Hindlimb muscle (tissue), 1 donor: ENCODE data around the gene CSNK1G2. TPM values are rescaled to one million over a fixed set of nuclear protein-coding genes. Genes with fewer than 3 reads are reported as not detected.

Experiments used
- DNase-seq: peaks from one replicate; pipeline ENCODE4 v3.0.0-alpha.2; 2013
- polyA plus RNA-seq: library from polyadenylated mRNA; unstranded; fragments of 120-200 nt; gene quantifications from one replicate; pipeline ENCODE4 v1.2.1, GENCODE V29; 2013; ENCODE audit not compliant: insufficient read length

CSNK1G2 gene
- polyA plus RNA-seq, 1 donor = 42.8 TPM

DNA sequence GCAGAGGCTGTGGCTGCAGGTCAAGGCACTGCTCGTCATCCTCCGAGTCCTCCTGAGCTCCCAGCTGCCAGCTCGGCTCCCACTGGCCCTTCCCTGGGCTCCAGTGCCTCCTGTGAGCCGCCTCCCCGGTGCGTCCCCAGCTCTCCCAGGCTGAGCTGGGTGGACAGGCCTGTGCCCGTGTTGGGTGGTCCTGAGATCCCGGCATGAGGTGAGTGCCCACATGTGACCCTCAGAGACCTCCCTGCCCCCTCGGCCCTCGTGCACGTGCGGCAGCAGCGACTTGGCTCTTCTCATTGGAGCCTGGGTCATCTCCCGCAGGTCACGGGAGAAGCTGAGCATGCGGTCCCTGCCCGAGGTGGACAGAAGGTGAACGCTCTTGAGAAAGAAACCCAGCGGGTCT is 20.3 kb upstream of the CSNK1G2 start:
- DNase-seq = no peak

DNA sequence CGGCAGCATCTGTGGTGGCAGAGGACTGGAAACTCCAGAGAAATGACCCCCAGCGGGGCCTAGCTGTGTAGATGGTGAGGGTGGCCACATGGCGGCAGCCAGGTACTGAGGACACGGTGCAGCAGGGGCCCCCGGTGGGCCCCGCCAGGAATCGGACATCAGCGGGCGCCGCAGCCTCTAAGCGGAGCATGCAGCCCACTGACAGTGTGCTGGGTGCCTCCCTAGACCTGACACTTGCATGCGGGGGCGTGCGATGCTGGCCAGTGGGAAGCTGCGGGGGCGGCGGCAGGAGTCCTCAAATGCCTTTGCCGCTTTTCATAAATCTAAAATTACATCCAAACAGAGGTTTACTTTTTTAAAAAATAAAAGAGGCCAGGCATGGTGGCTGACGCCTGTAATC is 19.6 kb upstream of the CSNK1G2 start:
- no peak for DNase-seq

DNA sequence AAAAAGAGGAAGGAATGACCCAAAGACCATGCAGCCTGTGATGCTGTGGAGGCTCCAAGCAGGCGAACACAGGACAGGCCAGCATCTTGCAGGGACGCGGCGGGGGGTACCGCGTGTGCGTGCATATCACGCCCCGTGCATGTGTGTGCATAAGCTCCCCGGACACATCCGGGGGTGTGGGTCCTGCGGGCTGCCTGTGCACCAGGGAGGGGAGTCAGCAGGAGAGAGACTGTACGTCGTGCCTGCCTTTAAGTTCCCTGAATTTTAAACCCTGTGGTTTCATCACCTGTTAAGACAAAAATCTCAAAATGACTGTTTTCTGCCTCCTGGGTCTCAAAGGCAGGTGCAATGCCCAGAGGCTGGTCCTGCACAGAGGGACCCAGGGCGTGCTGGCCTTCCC is 19.1 kb upstream of the CSNK1G2 start:
- DNase-seq = no peak

DNA sequence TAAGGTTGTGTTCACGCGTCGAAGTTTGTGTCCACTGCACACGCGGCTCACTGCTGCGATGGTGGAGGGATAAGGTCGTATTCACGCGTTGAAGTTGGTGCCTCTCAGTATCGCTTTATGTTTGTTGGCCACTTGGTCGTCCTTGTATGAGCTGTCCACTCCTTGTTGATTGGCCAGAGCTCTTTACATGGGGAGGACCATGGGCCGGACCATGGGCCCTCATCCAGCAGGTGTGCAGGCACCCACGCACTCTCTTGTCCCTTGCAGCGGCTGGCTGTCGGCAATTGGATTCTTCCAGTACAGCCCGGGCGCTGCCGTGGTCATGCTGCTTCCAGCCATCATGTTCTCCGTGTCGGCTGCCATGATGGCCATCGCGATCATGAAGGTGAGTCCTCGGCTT is 18.2 kb upstream of the CSNK1G2 start:
- DNase-seq = no peak

DNA sequence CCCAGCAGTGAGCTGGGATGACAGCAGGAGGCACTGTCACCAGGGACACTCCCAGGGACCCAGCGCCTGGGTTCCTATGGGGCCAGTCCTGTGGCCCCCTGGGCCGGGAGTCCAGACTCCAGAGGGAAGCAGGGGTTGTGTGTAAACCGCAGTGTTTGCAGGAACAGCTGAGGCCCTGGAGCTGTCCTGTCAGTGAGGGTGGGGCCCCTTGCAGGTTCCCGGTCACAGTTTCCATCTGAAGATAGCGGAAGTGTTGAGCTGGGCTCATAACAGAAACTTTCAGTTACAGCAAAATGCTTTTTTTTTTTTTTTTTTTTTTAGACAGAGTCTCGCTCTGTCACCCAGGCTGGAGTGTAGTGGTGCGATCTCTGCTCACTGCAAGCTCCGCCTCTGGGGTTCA is 17.7 kb upstream of the CSNK1G2 start:
- DNase-seq = no peak

DNA sequence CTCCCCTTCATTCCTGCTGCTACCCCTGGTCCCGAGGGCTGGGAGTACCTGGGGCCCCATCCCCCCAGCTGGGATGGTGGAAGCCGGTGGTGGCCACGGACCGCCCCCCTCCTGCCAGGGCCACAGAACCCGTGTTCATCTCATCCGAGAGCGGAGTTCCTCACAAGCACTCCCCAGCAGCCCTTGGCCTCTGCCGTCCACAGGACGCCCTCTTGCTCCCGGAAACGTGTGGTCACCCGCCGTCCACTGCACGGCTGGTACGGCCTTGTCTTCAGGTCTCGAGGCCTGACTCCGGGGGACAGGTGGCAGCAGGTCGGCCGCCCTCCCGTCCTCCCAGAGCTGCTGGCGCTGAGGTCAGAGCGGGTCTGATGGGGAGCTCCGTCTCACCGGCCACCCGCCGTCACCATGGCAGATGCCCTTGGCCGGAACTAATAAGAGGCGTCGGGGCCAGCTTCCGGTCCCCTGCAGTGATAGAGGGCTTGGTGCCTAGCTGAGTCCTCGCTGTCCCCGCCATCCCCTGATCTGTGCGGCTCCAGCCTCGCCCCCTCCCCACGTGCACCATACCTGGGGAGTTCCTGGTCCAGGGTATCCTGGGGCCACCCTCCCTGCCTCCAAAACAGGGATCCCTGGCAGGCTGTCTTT is 16.5 kb upstream of the CSNK1G2 start:
- no peak for DNase-seq

DNA sequence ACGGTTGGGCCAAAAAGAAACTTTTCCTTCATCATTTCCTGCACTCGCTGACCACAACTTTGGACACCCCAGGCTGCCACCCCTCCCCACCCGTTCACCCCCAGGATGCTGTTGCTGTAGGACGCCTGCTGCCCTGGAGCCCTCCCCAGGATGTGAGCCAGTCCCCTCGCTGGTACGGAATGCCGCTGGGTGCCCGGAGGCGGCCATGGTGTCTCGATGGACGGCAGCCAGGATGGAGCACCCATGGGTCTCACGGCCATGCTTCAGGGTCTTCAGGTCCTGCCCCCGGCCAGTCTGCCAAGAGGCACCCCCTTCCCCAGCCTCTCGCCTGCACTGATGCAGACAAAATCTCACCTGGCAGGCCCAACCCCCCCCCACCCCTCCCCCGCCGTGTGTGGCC is 15.4 kb upstream of the CSNK1G2 start:
- DNase-seq = no peak

DNA sequence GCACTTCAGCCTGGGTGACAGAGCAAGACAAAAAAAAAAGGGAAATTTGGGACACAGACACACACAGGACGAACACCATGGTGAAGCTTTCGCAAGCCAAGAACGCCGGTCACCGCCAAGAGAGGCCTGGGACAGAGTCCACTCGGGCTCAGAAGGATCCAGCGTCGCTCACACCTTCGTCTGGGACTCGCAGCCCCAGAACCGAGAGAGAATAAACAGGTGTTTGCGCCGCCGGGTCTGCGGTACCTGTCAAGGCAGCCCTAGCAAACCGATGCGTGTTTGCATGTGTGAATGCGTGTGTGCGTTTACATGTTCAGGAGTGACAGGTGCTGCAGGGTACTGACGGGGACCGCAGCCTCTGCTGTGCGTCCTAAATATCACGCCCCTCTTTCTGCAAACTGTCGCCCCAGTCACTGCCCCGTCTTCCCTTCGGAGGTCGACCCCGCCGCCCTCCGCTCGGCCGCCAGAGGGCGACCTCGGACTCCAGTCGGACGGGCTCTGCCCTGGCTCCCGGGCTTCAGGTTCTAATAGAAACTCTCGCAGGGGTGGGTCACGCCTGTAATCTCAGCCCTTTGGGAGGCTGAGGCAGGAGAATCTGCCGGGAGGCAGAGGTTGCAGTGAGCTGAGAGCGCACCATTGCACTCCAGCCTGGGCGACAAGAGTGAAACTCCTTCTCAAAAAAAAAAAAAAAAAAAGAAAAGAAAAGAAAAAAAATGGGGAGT is 11.8 kb upstream of the CSNK1G2 start:
- DNase-seq = peak; percentile 75

DNA sequence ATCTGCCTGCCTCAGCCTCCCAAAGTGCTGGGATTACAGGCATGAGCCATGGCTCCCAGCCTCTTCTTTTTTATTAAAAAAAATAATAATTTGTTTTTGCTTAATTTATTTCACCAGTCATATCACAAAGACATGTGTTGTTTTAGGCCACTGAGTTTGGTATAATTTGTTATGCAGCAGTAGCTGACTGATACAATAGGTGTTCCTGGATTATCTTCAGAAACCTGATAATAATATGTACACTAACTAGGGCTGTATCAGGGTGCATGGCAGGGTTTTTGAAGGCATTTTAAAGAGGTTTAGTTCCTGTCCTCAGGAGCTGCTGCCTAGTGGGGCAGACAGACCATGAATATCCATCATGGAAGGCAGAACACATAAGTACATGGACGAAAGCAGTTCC is 9.5 kb upstream of the CSNK1G2 start:
- no peak for DNase-seq

DNA sequence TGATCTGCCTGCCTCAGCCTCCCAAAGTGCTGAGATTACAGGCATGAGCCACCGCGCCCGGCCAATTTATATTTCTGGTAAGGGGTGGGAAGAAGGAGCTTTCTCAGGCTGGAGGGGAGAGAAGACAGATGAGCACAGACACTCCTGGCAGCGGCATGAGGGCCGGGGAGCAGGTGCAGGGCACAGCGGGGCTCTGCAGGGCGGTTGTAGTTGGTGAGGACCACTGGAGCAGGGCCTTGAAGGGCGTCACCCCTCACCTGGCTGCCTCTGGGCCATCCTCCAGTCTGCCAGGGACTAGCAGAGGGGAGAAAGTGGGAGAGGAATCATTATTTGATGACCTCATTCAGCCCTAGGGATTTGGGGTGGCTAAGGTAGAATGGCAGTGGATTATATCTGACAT is 8.6 kb upstream of the CSNK1G2 start:
- DNase-seq = no peak

DNA sequence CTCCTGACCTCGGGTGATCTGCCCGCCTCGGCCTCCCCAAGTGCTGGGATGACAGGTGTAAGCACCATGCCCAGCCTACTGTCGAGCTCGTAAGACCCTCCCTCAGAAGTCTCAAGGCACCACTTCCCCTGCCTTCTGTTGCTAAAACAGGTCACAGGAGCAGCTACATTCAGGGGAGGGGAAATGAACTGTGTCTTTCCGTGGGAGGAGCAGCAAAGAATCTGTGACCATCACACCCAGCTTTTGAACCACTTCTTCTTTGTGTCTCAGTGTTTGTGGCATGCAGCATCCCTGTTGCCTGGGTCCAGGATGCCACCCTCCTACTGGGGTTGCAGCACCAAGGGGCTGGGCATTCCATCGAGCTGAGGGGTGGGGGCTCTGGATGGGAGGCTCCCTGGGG is 7.7 kb upstream of the CSNK1G2 start:
- no peak for DNase-seq

DNA sequence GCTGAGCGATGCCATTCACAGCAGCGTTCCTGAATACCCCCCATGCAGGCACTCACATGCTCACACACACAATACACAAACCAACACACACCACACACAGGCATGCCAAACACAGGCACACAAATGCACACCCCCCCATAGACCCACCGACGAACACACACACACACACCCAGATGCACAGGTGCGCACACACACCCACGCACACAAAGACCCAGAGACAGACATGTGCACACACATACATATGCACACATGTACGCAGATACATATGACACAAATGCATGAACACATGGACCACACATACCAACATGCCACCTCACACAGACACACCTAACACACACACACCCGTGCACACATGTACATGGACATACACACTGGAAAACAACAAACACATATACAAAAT is 7.0 kb upstream of the CSNK1G2 start:
- no peak for DNase-seq

DNA sequence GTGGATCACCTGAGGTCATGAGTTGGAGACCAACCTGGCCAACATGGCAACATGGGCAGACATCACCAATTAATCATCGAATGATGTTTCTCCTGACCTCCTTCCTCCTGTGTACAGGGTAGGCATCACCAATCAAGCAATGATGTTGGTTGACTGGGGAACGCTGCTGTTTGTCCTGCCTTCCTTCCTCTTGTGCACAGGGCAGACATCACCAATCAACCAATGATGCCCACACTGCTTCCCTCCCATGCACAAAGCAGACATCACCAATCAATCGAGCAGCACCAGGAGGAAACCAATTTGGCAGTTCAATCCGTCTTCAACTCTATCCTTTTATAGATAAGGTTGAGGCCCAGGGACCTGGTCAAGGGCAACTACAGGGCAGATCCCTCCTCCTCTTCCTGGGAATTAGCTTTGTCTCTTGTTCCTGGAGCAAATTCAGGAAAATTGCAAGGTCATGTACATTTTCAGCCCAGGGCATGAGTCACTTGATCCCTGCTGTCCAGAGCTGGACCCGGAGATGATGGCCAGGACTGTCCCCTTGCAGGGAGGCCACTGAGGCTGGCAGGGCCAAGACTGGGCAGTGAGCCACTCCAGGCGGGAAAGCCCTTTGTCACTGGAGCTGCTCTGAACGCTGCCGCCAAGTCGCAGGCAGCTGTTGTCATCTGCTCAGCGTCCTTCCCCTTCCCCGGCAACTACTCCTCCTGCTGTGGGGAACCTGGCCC is 5.3 kb upstream of the CSNK1G2 start:
- DNase-seq = peak; percentile 53

DNA sequence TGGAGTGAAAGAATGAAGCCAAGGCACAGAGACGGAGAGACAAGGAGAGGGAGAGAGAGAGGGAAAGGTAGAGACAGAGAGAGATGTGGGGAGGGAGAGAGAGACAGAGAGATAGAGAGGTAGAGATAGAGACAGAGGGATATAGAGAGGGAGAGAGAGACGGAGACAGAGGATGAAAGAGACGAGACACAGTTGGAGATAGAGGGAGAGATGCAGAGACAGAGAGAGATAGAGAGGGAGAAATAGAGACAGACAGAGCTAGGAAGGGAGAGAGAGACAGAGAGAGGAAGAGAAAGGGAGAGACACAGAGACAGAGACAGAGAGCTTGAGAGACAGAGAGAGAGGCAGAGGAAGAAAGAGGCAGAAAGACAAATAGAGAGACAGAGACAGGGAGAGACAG is 4.5 kb upstream of the CSNK1G2 start:
- DNase-seq = no peak

DNA sequence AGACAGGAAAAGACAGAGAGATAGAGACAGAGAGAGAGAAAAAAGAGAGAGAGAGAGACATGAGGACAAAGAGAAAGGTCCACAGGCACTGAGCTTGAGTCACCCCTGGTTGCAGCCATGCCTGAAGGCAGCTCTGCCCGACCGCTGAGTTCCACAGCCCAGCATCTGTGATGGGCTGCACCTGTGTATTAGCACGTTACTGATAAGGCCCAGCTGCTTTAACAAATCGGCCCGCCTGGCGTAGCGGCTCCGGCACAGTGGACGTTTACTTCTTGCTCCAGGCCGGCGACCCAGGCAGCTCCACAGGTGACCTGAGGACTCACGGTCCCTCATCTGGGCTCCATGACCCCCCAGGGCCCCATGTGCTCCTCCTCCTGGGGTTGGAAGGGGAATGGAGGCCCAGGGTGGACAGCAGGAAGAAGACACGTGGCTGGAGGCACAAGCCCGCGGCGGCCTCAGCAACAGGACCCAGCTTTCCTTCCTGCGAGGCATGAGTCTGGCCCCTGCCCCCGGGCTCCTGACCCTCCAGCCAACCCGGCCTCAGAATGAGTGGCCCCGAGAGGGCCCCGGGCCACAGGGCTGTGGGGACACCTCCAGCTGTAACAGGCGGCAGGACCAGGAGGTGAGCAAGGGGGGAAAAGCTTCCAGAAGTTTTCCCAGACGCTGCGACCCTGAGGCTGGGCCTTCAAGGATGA is 3.9 kb upstream of the CSNK1G2 start:
- no peak for DNase-seq

DNA sequence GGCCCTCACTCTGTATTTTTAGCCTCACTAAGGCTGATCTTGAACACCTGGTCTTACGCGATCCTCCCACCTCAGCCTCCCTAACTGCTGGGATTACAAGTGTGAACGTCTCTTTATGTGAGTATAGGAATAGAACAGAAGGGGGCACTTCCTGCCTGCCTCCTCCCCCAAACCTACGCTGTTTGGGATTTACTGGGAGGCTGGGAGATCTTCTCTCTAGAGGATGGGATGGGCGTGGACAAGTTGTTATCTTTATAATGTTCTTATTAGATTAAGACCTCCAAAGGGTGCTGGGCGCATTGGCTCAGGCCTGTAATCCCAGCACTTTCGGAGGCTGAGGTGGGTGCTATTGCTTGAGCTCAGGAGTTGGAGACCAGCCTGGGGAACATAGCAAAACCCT is 2.9 kb upstream of the CSNK1G2 start:
- DNase-seq = no peak

DNA sequence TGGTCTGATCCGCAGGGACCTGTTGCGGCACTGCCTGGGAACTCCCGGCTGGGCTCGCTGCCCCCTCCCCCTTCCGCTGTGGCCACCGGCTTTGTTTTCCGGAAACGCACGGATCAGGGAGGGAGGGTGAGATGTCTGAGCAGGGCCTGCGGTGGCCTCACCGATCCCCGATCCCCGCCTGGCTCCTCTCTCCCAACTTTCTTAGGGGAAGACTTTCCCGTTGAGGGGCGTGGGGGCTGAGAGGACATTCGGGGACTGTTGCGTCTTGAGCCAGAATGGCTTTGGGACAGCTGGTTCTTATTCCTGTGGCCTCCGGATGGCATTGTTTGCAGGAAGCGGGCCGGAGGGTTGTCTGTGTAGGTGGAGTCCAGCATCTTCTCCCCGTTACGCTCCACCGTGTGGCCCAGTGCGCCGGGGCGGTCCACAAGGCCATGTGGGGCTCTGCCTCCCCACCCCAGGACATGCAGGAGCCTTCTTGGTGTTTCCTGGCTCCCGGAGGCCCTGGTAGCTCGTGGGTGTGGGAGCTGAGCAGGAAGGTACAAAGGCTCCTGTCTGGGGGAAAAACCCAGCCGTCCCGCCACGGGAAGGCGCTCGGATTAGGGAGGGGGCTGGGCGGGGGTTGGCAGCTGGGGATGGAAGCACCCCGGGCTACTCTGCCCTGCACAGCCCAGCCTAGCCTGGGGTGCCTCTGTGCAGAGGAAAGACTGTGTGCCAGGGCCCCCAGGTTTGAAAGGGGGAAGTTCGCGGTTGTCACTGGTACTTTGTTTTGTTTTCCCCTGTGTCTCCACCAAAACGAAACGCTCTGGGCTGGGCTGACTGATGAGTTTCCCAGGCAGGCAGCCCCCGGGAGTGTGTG is 1.3 kb downstream of the CSNK1G2 start:
- peak; percentile 59 for DNase-seq

DNA sequence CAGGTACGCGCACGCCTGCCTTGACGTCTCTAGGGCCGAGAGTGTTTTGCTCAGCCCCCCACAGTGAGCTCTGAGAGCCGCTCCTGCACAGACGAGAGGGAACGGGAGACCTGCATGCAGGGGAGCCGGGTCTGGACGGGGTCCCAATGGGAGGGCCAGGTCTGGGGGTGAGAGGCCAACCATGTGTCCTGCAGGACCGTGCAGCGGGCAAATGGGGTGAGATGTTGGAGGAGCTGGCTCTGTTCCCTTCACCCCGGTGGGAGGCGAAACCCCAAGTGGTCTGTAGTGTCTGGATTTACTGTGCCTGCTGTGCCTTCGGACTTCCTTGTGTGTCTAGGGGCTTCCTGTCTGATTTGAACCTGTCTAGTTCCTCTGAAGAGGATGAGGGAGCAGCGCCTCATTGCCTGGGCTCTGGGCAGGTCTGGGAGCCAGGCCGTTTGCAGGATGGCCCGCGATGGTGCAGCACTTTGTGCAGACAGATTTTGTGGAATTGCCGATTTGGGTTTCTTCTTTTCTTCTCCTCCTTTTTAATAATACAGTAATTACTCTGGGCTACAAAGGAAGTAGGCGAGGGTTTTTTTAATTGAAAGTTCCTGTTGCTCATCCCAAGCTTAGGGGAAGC is 2.1 kb downstream of the CSNK1G2 start:
- no peak for DNase-seq

DNA sequence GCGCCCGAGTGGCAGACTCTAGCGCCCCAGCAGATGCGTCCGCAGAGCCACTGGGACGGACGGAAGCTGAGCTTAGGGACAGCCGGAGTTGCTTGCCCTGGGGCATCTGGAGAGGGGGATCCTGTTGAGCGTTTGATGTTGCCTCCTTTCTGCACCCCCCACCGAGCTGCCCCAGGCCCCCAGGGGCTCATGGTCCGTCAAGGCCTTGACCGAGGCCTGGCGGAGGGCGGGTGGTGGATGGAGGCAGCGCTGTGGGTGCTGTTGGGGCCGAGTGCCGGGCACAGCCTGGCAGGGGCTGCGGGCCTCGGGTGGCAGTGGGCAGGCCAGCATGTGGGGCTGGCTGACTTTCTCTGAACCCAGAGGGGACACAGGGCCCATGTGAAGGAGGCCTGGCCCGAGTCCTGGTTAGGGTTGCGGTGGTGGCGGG is 2.7 kb downstream of the CSNK1G2 start:
- DNase-seq = no peak

DNA sequence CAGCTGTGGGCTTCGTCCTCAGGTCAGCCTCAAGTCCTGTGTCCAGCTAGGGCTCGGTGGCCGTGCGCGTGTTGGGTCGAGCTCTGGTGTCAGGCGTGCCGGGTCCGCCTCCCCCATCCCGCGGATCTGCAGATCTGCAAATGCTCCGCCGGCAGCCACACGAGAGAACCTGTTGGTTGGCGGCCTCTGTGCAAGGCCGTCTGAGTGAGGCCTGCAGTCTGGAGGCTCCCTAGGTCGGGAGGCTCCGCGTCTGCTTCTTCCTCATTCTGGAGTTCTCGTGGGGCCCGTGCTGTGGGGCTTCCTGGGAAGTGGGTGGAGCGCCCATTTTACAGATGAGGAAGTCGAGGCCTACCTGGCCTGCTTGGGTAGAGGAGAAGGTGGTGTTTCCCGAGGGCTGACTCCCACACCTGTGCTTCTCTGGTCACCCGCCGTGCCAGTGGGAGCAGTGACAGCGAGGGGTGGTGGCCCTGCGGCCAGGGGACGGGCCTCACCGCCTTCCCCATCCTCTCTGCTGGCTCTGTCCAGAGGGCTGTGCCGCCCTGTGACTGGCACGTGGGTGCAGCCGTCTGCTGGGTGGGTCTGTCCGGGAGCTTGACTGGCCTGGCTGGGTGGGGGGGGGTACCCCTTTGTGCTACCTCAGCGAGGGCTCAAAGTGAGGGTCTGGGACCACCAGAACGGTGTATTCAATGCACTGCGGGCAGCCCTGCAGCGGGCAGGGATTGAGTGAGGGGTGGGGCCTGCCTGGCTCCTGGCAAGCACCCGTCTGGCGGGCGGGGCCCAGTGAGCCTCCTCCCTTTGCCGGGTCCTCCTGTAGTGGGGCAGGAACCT is 3.3 kb downstream of the CSNK1G2 start:
- DNase-seq = no peak
